HG03108 (cell line): ENCODE results near the gene DTNA.

Experiments used
- ATAC-seq: cut with Tn5 transposase; IDR thresholded peaks from one replicate; pipeline ENCODE4 v1.9.1; 2021; ENCODE audit warnings: moderate library complexity; ENCODE audit not compliant: unreplicated experiment

The DTNA gene

DNA sequence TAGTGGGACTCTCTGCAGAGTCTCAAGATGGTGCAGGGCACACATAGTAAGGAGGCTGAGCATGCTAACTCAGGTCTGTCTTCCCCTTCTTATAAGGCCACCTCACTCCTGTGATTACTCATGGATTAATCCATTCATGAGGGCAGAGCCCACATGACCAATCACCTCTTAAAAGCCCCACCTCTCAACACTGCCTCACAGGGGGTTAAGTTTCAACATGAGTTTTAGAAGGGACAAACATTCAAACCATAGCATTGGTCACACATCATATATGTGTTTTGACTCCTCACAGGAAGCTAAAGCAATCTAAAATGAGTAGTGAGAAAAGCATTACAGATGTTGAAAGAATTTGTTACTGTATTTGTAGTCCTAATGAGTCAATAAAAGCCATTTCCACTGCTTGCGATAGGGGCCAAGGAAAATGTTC lies 57.5 kb downstream of the DTNA start:
- no peak for ATAC-seq

DNA sequence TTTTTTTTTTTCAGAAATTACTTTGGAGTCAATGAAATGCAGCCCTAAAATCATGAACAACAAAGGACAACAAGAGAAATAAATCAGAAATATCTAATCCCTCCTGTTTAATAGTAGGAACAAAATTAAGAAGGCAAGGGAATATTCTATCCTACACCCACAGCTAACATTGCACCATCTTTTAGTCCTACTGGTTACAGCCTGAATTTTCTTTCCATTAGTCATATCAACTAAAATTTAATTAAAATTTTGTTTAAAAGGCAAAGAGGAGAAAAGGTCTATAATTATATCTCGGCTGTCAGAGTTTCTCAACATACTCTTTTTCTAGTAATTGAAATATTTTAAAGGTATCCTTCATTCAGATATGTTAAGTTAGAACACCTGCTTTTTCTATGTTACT lies 61.9 kb downstream of the DTNA start:
- ATAC-seq: no peak

DNA sequence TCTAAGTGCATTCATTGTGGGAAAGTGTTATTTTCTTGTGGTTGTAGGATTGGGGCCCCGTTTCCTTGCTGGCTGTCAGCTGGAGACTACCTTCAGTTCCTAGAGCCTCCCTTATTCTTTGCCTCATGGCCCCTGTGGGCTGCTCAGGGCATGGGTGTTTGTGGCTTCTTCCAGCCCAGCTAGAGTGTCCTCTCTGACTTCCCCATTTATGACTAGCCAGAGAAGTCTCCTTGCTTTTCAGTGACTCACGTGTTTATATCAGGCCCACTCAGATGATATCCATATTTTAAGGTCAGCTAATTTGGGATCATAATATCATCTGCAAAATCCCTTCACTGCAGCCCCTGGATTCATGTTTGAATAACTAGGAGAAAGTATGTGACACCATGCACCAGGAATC lies 62.8 kb downstream of the DTNA start:
- no peak for ATAC-seq

DNA sequence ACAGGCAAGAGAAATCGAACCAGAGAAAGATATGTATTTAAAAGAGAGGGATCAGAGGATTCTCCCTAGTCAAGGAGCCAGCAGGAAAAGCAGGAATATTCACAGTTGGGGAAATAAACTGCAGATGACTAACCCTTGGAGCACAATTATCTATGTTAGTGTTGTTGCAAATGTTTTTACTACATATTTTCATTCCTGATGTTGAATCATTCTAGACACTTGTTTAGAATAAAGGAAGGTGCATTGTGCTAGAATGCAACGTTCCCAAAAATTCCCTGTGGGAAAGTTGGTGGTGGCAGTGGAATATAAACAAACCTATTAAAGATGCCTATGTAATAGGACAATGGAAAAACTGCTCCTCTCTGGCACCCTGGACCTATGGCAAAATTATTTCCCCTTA lies 63.3 kb downstream of the DTNA start:
- no peak for ATAC-seq

DNA sequence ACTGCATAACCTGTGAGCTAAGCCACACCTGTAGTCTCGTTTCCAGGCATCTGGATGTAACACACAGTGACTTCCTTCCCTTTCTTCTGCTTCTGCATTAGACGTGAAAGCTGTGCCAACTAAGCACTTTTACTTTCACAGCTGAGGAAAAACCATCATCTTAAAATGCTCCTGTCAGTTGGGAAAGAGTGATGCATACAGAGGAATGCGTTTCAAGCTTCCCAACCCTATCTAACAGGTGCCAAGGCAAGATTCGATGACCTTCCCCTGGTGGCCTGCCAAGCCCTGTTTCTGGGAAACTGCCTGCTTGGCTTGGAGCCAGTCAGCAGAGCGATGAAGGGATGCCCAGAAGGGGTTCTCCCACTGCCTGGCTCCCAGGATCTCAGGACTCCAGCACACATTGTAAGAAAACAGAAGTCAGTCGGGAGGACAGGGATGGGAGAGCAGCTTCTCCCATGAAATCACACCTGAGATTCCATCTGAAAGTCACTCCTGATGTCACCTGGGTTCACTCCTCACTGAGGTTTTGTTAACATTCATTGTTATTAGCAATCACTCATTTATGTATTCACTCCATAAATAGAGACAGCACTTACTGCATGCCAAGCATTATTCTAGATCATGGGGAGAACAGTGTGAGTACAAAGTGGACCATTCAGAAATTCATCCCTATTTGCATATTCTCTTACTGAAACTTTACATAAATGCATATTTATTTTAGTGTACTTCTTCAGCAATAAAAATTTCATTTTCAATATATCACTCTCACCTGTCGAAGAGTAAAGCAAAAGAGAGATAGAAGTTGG lies 64.1 kb downstream of the DTNA start:
- ATAC-seq: no peak

DNA sequence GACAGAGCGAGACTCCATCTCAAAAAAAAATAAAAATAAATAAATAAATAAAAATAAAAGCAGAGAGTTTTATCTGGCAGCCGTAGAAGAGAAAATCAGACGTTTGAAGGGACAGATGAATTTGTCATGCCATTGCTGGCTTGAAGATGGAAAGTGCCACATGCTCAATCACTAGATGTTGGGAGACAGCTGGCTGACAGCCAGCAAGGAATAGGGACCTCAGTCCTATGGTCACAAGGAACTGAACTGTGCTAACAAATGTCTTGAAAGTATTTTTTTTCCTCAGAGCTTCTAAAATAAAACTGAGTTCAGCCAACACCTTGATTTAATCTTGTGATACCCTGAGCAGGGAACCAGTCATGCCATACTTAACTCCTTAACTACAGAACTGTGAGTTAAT lies 65.4 kb downstream of the DTNA start:
- ATAC-seq: no peak

DNA sequence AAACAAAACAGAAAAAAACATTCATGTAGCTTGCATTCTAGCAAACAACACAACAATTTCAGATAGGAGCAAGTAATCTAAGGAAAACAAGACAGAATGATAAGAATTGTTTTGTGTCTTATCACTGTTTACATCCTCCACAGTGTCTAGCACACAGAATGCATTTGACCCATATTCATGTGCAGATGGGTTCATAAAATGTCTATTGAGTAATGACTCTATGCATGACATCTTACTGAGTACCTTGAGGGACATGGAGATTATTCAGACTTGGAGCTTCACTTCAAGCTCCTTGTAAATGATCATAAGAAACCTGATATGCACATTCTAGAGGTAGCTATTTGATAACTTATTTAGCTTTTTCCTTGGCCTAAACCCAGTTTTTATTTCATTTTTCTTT lies 69.0 kb downstream of the DTNA start:
- ATAC-seq: no peak

DNA sequence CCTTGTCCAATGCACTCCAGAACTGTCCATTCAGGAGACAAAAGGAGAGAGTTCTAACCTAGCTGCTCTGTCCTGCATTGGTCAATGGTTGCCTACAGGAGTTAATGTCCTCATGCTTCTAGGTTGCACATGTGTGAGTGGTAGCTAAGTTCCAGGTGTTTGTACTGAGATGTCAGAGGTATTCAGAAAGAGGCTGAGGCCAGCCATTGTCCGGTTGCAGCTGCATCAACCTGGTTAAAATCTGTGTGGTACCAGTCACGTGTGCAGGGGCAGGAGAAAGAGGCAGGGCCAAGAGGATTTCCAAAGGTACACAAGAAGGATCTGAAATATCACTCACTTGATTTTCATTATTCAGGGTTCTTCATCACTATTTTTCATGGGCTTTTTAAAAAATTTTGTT lies 70.8 kb downstream of the DTNA start:
- ATAC-seq: no peak

DNA sequence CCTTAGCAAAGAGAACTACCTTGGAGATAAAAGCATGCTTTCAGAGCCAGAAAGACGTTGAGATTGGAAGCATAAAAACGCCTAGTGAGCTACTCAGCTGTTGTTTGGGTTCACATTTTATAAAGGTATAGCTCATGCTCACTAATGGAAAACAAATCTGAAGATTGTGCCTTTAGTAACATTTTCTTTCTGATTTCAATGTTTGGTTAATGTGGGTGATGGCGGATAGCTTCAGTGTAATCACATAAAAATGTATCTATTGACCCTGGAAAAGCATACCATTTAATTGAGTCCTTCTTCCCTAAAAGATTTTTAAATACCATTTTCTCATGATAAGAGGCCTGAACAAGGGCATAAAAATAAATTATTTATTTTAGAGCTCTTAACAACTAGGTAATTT lies 73.4 kb downstream of the DTNA start:
- ATAC-seq: no peak

DNA sequence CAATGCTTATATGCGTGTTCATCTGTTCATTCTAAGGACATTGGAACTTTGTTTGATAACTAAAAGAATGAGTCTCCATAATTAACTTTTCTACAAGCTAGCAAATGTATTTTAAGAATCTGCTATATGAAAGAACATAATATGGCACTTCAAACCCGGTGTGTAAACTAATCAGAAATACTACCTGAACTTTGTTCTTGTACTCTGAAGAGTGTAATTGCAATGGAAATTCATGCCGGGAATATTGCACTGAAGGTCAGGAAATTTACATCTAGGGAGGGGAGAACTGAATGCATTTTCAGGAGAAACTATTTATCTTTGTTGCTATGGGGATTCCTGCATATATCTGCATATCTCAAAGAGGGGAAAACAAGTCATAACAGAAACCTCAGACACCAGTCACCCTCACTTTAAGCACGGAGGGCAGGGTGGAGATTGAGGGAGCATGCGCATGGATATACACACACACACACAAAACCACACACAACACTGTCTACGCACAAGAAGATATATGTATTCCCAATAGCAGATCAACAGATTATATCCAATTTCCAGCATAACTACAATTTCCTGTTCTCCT lies 76.2 kb downstream of the DTNA start:
- ATAC-seq: no peak

DNA sequence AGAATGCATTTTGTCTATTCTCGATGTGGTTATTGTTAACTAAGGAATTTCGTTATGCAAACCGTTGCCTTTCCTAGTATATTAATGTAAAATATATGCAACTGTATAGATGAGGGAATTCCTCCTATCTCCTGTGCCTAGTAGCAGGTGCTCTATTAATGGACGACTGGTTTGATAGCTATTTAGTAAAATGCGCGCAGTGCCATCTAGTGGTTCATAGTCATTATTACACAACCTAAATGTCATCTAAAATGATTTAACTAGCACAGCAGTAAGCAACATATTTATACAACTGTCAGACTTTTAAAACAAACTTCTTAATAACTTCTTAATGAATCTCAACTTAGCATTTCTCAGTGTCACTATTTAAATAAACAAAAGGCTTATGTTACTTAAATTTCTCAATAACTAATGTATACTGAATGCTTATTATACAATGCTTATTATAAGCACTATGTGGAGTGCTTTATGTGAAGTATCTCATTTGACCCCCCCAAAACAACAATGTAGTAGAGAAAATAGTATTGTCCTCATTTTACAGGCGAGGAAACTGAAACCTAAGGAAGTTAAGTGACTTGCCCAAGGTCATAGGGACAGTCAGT lies 77.9 kb downstream of the DTNA start:
- ATAC-seq: peak; percentile 71

DNA sequence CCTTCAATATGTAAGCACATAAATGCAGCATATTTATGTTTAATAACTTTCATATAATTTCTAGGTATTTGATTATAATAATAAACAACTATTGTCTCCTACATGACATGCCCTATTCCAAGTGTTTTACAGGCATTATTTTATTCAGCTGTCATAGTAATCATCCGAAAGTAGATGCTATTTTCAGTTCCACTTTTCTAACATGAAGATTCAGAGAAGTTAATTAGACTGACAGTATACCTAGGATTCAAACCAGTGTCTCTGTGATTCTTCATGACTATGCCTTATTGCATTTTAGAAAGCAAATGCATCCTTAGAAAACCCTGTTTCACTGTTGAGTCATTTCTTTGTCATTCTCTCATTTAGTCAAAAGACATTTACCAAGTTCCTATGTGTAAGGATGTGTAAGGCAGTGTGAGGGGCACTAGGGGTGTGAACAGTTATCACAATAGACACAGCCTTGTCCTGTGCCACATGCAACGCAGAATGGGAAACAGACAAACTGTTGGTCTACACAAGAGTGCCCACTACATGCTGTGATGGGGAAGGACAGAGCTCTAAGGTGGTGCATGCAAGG lies 79.8 kb downstream of the DTNA start:
- ATAC-seq: no peak

DNA sequence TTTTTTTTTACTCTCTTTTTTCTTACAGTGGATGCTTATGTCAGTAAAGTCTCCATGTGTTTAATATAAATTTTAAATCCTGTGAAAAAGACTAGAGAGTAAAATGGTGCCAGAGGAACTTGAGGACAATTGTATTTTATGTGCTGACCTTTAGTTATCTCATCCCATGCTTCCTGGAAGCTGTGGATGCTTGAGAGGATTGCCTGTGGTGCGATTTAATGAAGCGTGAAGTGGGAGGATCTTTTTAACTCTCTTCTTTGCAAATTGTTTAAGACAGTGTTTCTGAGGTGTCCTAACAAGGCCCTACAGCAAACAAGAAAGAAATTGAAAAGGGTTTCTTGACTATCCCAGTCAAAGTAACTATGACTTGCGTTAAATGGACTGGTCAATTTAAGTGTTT lies 84.2 kb downstream of the DTNA start:
- ATAC-seq: no peak

DNA sequence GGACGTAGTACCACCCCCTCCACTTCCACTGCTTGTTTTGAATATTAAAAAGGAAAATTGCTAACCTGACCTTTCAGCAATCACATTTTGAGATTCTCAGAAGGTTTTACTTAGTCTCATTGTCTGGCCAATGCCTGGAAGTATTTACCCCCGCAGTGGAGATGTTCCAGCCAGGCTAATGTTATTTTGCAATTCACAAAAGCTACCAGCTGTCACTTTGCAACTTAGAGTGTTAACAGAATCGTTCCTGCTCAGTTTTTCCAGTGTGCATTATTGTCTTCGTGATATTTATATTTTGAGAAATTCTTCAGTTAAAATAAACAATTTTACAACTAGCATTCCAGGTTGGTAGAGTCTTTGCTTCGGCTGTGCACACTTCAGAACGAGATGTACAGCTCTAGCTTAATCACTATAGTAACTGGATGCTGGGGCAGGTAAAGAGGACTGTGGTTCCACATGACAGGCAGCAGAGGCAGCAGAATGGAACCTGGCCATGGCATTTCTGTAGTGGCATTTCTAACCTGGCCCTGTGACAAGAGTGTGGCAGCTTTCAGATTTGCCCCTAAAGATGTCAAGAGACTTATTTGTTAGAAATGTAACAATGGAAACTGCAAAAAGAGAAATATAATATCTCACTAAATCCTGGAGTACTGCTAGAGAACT lies 85.1 kb downstream of the DTNA start:
- no peak for ATAC-seq

DNA sequence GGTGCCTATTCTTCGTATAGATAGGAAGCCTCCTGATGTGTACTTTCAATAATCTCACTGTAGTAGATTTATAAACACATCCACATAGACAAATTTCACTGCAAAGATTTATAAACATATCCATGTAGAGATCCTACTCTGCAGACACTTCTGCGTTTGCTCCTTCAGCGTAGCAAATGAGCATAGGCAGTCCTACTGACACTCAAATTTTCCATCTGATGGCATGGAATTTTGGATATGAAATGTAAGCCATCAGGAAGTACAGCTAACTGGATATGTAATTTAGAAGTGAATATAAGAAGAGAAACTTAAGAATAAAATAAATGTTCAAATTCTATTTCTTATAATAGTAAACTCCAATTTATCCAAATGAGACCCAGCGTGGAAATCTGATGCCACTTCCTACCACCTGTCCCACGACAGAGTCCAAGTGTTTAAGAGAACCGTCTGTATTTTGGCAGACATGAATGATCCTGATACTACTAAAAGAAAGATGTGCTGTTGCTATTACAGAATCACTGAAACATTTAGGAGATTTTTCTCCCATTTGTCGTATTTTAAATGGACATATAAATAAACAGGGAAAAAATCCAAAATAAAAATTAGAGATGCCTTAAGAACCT lies 86.0 kb downstream of the DTNA start:
- no peak for ATAC-seq

DNA sequence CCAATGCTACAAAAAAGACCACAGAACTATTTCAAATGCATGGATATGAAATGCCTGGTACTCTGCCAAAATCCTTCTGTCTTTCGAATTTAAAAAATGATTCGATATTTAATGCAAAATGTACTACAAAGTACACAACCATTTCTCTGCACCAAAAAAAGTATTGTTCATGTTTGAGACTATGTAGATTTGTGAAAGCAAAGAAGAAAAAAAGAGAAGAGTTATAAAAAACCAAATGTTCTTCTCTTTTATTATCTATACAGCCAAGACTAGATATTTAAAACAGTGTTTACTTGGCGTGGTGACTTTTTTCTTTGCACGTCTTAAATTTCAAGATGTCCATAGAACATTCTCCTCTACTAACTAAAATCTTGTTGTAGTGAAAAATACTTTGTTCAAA lies 89.2 kb downstream of the DTNA start:
- no peak for ATAC-seq

DNA sequence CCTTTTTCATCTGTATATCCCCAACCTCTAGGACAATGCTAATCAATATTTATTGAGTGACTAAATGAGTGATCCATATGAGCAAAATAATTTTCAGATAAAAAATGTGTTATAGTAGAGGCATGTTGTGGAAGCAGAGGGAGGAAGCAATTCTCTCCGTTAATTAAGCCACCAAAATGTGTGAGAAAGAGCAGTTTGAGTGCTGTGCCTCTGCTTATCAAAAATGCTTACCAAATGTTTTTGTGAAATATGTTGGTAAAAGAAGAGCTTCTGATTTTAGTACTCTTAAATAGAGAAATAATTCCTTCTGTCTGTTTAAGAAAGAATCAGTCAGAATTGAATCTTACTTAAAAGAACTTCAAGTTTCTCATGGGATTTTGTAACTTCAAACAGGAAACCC lies 90.3 kb downstream of the DTNA start:
- ATAC-seq: no peak

DNA sequence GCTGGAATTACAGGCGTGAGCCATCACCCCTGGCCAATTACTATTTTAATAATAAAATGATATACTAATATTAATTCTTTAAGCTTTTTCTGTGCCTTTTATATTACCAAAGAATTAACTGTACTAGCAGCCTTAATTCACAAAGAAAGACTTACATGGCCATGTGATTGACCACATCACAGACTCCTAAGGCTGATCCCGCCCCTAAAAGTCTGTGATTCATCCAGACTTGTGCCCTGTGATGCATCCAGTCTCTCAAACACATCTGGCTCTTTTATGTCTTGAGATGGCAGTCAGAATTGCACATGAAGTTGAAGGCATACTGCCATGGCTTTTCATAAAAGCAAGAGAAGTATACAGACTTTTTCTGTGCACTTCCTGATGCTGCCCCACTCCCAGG lies 91.7 kb downstream of the DTNA start:
- no peak for ATAC-seq

DNA sequence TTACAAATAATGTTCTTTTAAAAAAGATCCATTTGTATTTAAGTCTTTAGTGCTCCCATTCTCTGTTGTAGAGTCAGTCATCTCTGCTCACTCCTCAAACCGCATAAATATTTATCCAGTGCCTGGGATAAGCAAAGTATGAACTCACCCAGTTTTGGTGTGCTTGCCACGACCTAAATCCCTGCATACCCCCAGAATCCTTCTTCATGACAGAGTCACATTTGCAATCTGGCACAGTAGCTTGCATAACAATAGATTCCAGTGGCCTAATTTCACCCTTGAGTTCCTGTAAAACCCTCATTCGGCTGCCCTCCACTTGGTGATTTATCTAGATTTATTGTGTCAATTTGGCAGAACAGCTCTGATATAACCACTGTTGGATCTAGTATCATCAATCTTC lies 92.9 kb downstream of the DTNA start:
- ATAC-seq: no peak

DNA sequence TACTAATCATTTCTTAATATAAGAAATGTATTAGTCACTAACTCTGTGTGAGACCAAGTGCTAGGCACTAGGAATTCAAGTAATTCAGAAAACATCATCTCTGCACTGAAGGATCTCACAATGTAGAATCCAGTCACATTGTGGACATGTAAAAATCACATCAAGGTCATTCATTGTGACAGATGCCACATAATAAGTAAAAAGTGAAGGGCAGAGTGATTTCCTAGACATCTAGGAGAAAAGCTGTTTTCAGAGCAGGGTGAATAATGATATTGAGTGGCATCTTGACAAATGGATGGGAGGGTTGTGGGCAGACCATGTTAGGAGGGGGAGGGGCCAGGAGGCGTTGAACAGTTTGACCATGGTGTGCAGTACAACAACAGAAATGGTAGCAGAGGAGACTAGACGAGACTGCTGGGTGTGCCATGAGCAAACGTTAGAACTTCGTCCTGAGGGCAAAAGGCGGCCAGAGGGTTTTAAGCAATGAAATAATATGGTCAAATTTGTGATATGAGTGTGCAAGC lies 93.8 kb downstream of the DTNA start:
- no peak for ATAC-seq
